CD4-positive, CD25-positive, alpha-beta regulatory T cell (primary cell): ENCODE data around the gene AHRR. TPM values are rescaled to one million over a fixed set of nuclear protein-coding genes. Genes with fewer than 3 reads are reported as not detected.

Experiments used
- ATAC-seq, 2 donors: fragments of 150-1000 bp; cut with Tn5 transposase; one replicate each; pipeline ENCODE4 v1.10.0; 2021; ENCODE audit warnings: low read depth in 2 of 2, moderate number of reproducible peaks in 2 of 2, moderate library complexity in 1 of 2
- DNase-seq, 3 donors: peaks; one replicate each; pipeline versions ENCODE4 v3.0.0 to v3.0.0-alpha.2; 2012 to 2022; ENCODE audit warnings: mixed read lengths in 1 of 3
- H3K27ac ChIP-seq: one replicate; pipeline ENCODE4 v1.7.0; 2013; ENCODE audit warnings: mild to moderate bottlenecking, low read length; ENCODE audit not compliant: insufficient read depth, poor library complexity, severe bottlenecking
- H3K27me3 ChIP-seq: one replicate; pipeline ENCODE4 v1.7.0; 2013; ENCODE audit warnings: low read length; ENCODE audit not compliant: control insufficient read depth, insufficient read depth
- H3K36me3 ChIP-seq: one replicate; pipeline ENCODE4 v1.7.0; 2013; ENCODE audit warnings: mild to moderate bottlenecking, low read length, moderate library complexity; ENCODE audit not compliant: control insufficient read depth, insufficient read depth
- H3K4me1 ChIP-seq: 2 replicates; pipeline ENCODE4 v1.7.0; 2013; ENCODE audit warnings: mild to moderate bottlenecking, low read length; ENCODE audit not compliant: insufficient read depth, control insufficient read depth, poor library complexity, severe bottlenecking
- H3K4me3 ChIP-seq: one replicate; pipeline ENCODE4 v1.7.0; 2013; ENCODE audit warnings: low read depth, mild to moderate bottlenecking, low read length, moderate library complexity
- H3K9me3 ChIP-seq, 2 experiments: 1 replicate in 1 of 2; 2 replicates in 1 of 2; pipeline ENCODE4 v1.7.0; 2013; ENCODE audit warnings: low read length in 2 of 2, mild to moderate bottlenecking in 1 of 2, moderate library complexity in 1 of 2; ENCODE audit not compliant: control insufficient read depth in 2 of 2
- H3K27ac Mint-ChIP-seq, 3 donors: one replicate each; pipeline ENCODE4 v1.8.0; 2020 to 2022; ENCODE audit warnings: mild to moderate bottlenecking in 3 of 3, mixed read lengths in 3 of 3, moderate library complexity in 2 of 3
- H3K27me3 Mint-ChIP-seq: one replicate; pipeline ENCODE4 v1.8.0; 2022; ENCODE audit warnings: mild to moderate bottlenecking, mixed read lengths
- H3K36me3 Mint-ChIP-seq: one replicate; pipeline ENCODE4 v1.8.0; 2020; ENCODE audit warnings: mixed read lengths
- H3K4me1 Mint-ChIP-seq, 4 donors: one replicate each; pipeline ENCODE4 v1.8.0; 2020 to 2022; ENCODE audit warnings: mixed read lengths in 4 of 4, mild to moderate bottlenecking in 1 of 4
- H3K4me3 Mint-ChIP-seq, 4 donors: one replicate each; pipeline ENCODE4 v1.8.0; 2020 to 2022; ENCODE audit warnings: mild to moderate bottlenecking in 4 of 4, mixed read lengths in 4 of 4, moderate library complexity in 3 of 4
- H3K9me3 Mint-ChIP-seq, 7 donors: one replicate each; pipeline ENCODE4 v1.8.0; 2020 to 2022; ENCODE audit warnings: mixed read lengths in 7 of 7, mild to moderate bottlenecking in 3 of 7, moderate library complexity in 2 of 7
- polyA plus RNA-seq, 4 donors: library from polyadenylated mRNA; unstranded; fragments of 300-500 nt; fragmentation: Illumina TruSeq; gene quantifications; one replicate each; pipeline ENCODE4 v1.2.3, GENCODE V29; 2021
- total RNA-seq: library from RNA; stranded (reverse); gene quantifications from one replicate; pipeline ENCODE4 v1.2.3, GENCODE V29; 2022

Gene AHRR
- total and polyA plus RNA-seq, 5 donors from 2014 or later = 0.20 to 4.5 (median 0.72) TPM

DNA sequence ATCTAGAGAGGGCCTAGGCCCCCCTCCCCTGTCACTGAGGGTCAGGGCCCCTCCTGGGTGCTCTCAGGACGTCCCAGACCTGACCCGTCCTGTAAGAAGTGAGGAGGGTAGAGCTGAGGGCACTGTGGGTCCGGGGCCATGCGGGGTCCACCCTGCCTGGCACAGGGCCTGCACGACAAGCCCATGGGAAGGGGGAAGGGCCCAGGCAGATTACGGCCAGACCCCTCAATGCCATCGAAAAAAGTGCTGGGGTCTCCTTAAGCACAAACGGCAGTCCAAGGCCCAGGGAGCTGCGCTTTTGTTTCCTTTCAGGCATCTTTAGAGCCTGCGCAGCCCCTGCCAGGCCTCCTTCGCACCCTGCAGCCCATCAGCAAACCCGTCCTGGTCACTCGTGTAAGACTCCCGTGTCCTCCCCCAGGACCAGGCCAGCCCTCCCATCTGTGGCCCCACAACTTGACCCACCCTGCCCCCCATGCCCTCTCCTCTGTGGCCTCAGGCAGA lies 117.0 kb downstream of the AHRR start:
- no peak for DNase-seq
- Mint-ChIP-seq H3K4me1 (peaks cover 0 to 18% (median 8%) of the 10 kb centered on the region in 4 donors), H3K27me3 (peaks cover 4% of the 10 kb centered on the region), H3K4me3 (no peak overlapping the region), H3K36me3 (no peaks in the 10 kb centered on the region), H3K27ac (no peak overlapping the region), H3K9me3 (peaks cover 0 to 1% (median 0%) of the 10 kb centered on the region in 7 donors)
- Histone ChIP-seq H3K4me3 (no peak overlapping the region), H3K27me3 (no peaks in the 10 kb centered on the region), H3K4me1 (peaks cover 10% of the 10 kb centered on the region), H3K27ac (no peak overlapping the region), H3K36me3 (no peaks in the 10 kb centered on the region), H3K9me3 (no peaks in the 10 kb centered on the region)
- ATAC-seq = no peak

- H3K27me3 ChIP-seq = no peaks in the 10 kb centered on the region
- H3K36me3 ChIP-seq = no peaks in the 10 kb centered on the region
- H3K27me3 Mint-ChIP-seq = peaks cover 4% of the 10 kb centered on the region
- no peaks in the 10 kb centered on the region for H3K9me3 ChIP-seq
- ATAC-seq (no peak), DNase-seq (no peak)
- peak overlapping the region in 1 of 4 donors; percentile 72 for H3K4me3 Mint-ChIP-seq
- no peak overlapping the region for H3K27ac ChIP-seq
- peaks cover 1 to 24% (median 10%) of the 10 kb centered on the region in 4 donors for H3K4me1 Mint-ChIP-seq
- H3K27ac Mint-ChIP-seq = no peak overlapping the region
- H3K36me3 Mint-ChIP-seq = no peaks in the 10 kb centered on the region
- peaks cover 16% of the 10 kb centered on the region for H3K4me1 ChIP-seq
- no peak overlapping the region for H3K4me3 ChIP-seq
- H3K9me3 Mint-ChIP-seq = peaks cover 0 to 1% (median 0%) of the 10 kb centered on the region in 7 donors
These were observed 117.7 kb downstream of the AHRR start for GRCh38 chr5:439181-439580.

DNA sequence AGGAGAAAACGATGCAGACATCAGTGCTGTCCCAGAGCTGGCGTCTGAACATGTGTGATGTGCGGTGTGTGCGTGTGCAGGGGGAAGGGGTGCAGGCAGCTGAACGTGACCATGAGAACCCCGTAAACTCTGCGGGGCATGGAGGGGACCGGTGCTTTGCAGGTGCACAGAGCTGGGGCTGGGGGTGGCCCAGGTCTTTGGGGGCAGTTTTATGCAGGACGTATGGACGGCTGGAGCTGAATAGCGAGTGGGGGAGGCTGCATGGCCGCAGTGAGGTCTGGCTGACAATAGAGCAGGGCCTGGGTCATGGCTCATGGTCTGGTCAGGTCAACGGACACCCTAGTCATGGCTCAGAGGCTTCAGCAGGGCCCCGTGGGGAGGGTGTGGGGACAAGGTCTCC lies 118.1 kb downstream of the AHRR start:
- DNase-seq (no peak), ATAC-seq (no peak)
- peaks cover 5 to 29% (median 14%) of the 10 kb centered on the region in 4 donors for H3K4me1 Mint-ChIP-seq
- H3K27ac ChIP-seq = no peak overlapping the region
- peaks cover 3% of the 10 kb centered on the region for H3K36me3 Mint-ChIP-seq
- no peaks in the 10 kb centered on the region for H3K36me3 ChIP-seq
- H3K27me3 ChIP-seq = no peaks in the 10 kb centered on the region
- H3K4me1 ChIP-seq = peaks cover 18% of the 10 kb centered on the region
- H3K4me3 Mint-ChIP-seq = peak overlapping the region in 2 of 4 donors; percentile 68 to 72
- H3K27ac Mint-ChIP-seq = no peak overlapping the region
- H3K9me3 Mint-ChIP-seq = peaks cover 0 to 1% (median 0%) of the 10 kb centered on the region in 7 donors
- no peaks in the 10 kb centered on the region for H3K9me3 ChIP-seq
- H3K4me3 ChIP-seq = no peak overlapping the region
- peaks cover 4% of the 10 kb centered on the region for H3K27me3 Mint-ChIP-seq

- Mint-ChIP-seq H3K9me3 (peaks cover 0 to 1% (median 0%) of the 10 kb centered on the region in 7 donors), H3K4me1 (peaks cover 6 to 35% (median 16%) of the 10 kb centered on the region in 4 donors), H3K36me3 (peaks cover 8% of the 10 kb centered on the region), H3K27ac (no peak overlapping the region), H3K27me3 (no peaks in the 10 kb centered on the region), H3K4me3 (peak overlapping the region in 3 of 4 donors; percentile 26 to 72 (median 31))
- Histone ChIP-seq H3K36me3 (no peaks in the 10 kb centered on the region), H3K4me1 (peaks cover 18% of the 10 kb centered on the region), H3K27ac (no peak overlapping the region), H3K9me3 (no peaks in the 10 kb centered on the region), H3K4me3 (no peak overlapping the region), H3K27me3 (no peaks in the 10 kb centered on the region)
- no peak for ATAC-seq
- DNase-seq = no peak
These were observed 119.1 kb downstream of the AHRR start for GRCh38 chr5:440401-441201.

GRCh38 chr5:441996-442334 lies 120.5 kb downstream of the AHRR start:
- Mint-ChIP-seq H3K9me3 (peaks cover 0 to 1% (median 0%) of the 10 kb centered on the region in 7 donors), H3K4me1 (peaks cover 11 to 44% (median 21%) of the 10 kb centered on the region in 4 donors), H3K27me3 (no peaks in the 10 kb centered on the region), H3K27ac (peak overlapping the region; percentile 65 to 86 (median 69)), H3K4me3 (peak overlapping the region; percentile 92 to 96 (median 96)), H3K36me3 (peaks cover 16% of the 10 kb centered on the region)
- peak overlapping the region; percentile 69 for H3K4me3 ChIP-seq
- no peaks in the 10 kb centered on the region for H3K27me3 ChIP-seq
- H3K4me1 ChIP-seq = peaks cover 18% of the 10 kb centered on the region
- no peak overlapping the region for H3K27ac ChIP-seq
- H3K9me3 ChIP-seq = no peaks in the 10 kb centered on the region
- DNase-seq (no peak), ATAC-seq (no peak)
- peaks cover 8% of the 10 kb centered on the region for H3K36me3 ChIP-seq

GRCh38 chr5:442335-443238 lies 121.1 kb downstream of the AHRR start, which contains the start of gene EXOC3:
Gene EXOC3, plus strand, starts transcription at chr5:443176. Its CDS starts 3,030 bp downstream, at chr5:446206.
- peak; percentile 85 for ATAC-seq
- Histone ChIP-seq H3K9me3 (no peaks in the 10 kb centered on the region), H3K4me3 (peak within 1 kb of the TSS; percentile 69), H3K36me3 (peaks cover 15% of the 10 kb centered on the region), H3K27me3 (no peaks in the 10 kb centered on the region), H3K27ac (peak within 1 kb of the TSS; percentile 77), H3K4me1 (peaks cover 18% of the 10 kb centered on the region)
- peak; percentile 66 to 87 (median 76) for DNase-seq
- Mint-ChIP-seq H3K36me3 (peaks cover 17% of the 10 kb centered on the region), H3K9me3 (peaks cover 0 to 1% (median 0%) of the 10 kb centered on the region in 7 donors), H3K4me1 (peaks cover 11 to 45% (median 22%) of the 10 kb centered on the region in 4 donors), H3K27me3 (no peaks in the 10 kb centered on the region), H3K4me3 (peak within 1 kb of the TSS; percentile 92 to 96 (median 96)), H3K27ac (peak within 1 kb of the TSS; percentile 91 to 98 (median 97))
